ENCODE data around the gene LACTB.

Gene LACTB

GRCh38 chr15:63121382-63122001 lies at the start of gene LACTB:
Gene LACTB, plus strand, starts transcription at chr15:63121861. Its CDS starts 11 bp downstream, at chr15:63121872.
- DNase-seq: peak; percentile 68

- no peak for DNase-seq
Measured at GRCh38 chr15:63072023-63072650, 49.5 kb upstream of the LACTB start.

GRCh38 chr15:63072809-63073277 lies 48.8 kb upstream of the LACTB start:
- DNase-seq: no peak

GRCh38 chr15:63073497-63074172 lies 48.0 kb upstream of the LACTB start:
- no peak for DNase-seq

GRCh38 chr15:63075015-63075983 lies 46.4 kb upstream of the LACTB start:
- no peak for DNase-seq

- no peak for DNase-seq
Measured at GRCh38 chr15:63075984-63076713, 45.5 kb upstream of the LACTB start.

- no peak for DNase-seq
Measured at GRCh38 chr15:63076714-63077046, 45.0 kb upstream of the LACTB start.

GRCh38 chr15:63077952-63078351 lies 43.7 kb upstream of the LACTB start:
- no peak for DNase-seq

- DNase-seq: no peak
Measured at GRCh38 chr15:63079947-63080626, 41.6 kb upstream of the LACTB start.

- DNase-seq: no peak
Measured at GRCh38 chr15:63080634-63081250, 40.9 kb upstream of the LACTB start.

GRCh38 chr15:63082366-63082765 lies 39.3 kb upstream of the LACTB start:
- no peak for DNase-seq

GRCh38 chr15:63083044-63083443 lies 38.6 kb upstream of the LACTB start:
- DNase-seq: no peak

- DNase-seq: no peak
Measured at GRCh38 chr15:63083541-63083940, 38.1 kb upstream of the LACTB start.

GRCh38 chr15:63084806-63085205 lies 36.9 kb upstream of the LACTB start:
- DNase-seq: no peak

- no peak for DNase-seq
Measured at GRCh38 chr15:63085289-63085688, 36.4 kb upstream of the LACTB start.

GRCh38 chr15:63086271-63086670 lies 35.4 kb upstream of the LACTB start:
- no peak for DNase-seq

GRCh38 chr15:63086947-63087346 lies 34.7 kb upstream of the LACTB start:
- DNase-seq: no peak

GRCh38 chr15:63088533-63089245 lies 33.0 kb upstream of the LACTB start:
- no peak for DNase-seq

GRCh38 chr15:63089260-63090043 lies 32.2 kb upstream of the LACTB start:
- DNase-seq: peak; percentile 17

GRCh38 chr15:63090472-63090871 lies 31.2 kb upstream of the LACTB start:
- DNase-seq: no peak
